NCI-H2196 (cell line): ENCODE data around the gene LARP6.
"Not testable (repeated sequence)": the region's sequence is repeated elsewhere in the genome, so short reads cannot be mapped to it uniquely, and the experiment has no call there.

Experiments
- DNase-seq: peaks from one replicate; lab custom pipeline; 2025; ENCODE audit not compliant: unreplicated experiment; lab: John Stamatoyannopoulos, UW

Gene LARP6

DNA sequence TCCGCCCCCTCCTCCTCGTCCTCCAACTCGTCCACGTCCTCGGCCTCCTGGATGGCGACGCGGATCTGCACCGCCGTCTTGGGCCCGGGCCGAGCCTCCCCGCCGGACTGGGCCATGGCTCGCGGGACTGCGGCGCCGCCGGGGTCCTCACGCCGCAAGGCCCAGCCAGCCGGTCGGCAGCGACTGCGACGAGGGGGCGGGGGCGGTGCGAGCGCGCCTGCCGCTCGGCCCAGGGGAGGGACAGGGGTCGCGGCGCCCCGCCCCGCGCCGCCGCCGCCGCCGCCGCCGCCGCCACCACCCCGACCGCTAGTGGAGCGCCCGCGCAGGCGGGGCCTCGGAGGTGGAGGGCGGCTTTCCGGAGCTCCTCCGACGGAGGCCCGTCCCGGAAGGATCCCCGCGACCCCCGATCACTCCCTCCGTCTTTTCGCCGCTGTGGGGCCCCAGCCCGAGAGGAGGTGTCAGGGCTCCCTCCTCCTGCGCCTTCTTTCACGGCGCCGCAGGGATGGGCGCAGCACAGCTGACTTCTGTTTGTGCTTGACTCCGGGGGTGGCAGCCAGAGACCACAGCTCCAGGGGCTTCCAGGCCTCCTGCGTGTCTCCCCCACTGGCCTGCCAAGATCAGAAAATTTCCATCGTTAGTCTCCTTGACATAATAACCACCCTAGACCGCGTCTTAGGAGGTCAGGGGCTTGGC lies at the start of gene LARP6:
Gene LARP6, minus strand, starts transcription at position 185 of the 693 bp plus-strand sequence. Its CDS starts 69 bp downstream, at position 116.
- DNase-seq: peak; percentile 16

DNA sequence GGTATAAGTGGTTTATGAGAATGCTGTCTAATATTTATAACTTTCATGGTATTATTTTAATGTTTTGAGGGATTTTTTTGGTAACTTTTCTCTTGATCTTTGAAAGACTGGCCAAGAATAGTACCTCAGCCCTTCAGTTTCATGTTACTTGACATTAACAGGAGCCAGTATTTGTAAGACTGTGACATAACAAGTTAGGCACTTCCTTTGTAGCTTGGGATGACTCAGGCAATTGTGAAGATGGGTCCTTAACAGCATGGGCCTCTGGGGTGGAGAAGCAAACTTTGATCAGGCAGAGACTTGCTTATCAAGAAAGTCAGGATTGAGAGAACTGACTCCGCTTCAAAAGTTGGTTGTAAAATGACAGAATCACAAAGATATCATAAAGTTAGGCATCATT lies 48.1 kb upstream of the LARP6 start:
- no peak for DNase-seq

DNA sequence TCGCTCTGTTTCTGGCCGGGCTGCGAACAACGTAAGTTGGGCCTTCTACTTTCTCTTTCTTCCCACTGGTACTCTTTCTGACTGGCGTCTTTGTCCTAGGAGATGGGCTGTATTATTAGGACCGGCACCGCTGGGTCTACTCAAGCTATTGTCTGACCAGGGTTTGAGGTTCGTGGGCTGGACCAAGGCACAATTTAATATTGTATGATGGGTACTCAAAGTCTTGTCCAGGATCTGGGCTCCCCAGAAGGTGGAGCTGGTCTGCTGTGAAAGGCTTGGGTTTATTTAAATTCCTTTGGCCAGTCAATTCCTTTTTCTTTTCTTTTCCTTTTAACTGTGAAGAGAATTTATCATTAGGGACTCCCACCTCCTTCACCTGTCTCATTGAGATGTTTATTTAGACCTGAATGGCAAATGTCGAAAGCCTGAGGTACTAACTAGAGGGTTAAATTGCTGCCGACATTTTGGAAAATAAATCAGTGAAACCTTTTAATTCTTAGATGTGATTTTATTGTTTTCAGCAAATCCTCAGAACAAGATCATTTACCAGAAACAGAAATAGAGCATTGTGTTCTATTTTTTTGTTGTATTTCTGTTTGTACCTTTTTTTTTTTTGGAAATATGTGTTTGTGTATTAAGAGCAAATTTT lies 39.1 kb upstream of the LARP6 start:
- peak; percentile 32 for DNase-seq

DNA sequence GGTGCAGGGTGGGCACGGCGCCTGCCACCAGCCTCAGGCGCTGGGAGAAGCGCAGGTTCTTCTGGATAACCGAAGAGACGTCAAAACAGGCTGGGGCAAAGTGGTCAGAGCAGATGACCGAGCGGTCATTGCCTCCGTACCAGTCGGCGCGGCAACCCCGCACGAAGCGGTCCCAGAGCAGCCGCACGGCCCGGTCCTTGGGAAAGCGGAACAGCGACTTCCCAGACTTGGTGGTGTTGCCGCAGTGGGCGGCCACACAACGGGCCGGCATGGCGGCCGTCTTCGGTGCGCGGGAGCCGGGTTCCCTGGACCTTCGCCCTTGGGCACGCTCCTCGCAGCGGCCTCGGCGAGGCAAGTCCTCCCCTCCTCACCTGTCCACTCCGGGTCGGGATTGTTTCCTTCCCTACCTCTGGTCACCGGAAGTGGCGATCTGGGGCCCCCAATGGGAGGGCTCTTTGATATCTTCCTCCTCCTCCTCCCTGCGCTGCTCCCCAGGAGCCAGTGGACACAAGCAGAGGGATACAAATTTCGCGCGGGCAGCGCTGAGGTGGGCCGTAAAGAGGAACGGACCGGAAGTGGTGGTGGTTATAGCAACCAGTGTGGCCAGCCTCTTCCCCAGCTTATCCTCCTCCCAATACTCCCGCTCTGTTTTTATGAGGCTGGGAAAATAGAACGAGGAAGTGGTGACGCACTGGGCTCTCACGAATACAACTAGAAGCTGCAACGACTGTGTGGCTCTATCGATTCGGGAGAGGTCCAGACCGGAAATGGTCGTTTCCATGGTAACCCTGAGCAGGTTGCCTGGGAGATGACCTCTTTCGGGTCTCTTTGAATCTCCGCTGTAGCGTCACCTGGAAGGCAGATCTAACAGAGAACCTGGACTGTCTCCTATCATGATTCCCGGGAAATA lies 38.3 kb upstream of the LARP6 start, which contains the start of the genes LRRC49 and THAP10:
Gene LRRC49, plus strand, starts transcription at position 825 of the 910 bp plus-strand sequence. Its CDS starts 69 bp downstream, at position 894.
Gene THAP10, minus strand, starts transcription at position 432 of the 910 bp plus-strand sequence. Its CDS starts 161 bp downstream, at position 271.
- peak; percentile 95 for DNase-seq

DNA sequence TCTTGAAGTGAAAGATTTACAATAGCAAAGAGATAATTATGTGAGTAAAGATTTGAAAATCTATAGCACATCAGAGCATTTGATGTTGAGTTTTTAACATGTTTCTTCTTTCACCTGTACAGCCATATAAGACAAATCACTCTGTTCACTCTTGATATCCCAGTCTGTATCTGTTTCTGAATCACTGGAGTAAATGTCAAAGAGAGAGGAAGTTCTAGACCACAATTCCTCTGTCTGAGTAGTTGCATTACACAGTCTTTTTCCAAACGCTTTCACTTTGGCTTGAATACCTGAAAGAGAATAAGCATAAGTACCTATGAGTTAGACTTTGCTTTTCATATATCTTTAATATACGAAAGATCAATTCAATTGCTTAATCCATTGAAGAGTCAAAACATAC lies 28.4 kb upstream of the LARP6 start:
- DNase-seq: no peak

DNA sequence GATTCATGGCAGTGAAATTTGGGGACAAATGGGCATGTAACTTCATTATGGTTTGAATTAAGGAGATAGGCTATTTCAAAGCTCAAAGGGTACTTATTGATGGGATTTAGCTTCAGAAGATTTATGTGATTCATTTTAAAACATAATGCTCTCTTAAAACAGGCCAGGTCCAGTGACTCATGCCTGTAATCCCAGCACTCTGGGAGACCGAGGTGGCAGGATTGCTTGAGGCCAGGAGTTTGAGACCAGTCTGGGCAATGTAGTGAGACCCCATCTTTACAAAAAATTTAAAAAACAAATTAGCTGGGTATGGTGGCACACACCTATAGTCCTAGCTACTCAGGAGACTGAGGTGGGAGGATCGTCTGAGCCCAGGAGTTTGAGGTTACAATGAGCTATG lies 26.8 kb upstream of the LARP6 start:
- DNase-seq: no peak

DNA sequence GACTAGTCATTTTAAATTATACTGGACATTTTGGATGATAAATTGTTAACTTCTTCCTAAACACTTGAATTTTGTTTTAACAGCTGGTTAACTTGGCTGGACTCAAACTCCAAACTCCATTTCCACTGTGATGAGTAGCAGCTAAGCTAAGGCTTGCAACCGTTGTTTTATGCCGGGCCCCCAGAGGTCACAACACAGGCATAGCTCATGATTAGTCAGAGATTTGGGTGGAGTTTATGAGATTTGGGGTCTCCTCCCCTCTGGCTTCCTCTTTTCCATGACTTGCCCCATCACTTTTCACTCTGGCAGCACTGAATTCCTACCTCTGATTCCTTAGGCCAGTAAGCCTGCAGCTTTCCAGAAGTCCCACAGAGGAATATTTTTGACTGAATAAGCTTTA lies 25.4 kb upstream of the LARP6 start:
- no peak for DNase-seq

DNA sequence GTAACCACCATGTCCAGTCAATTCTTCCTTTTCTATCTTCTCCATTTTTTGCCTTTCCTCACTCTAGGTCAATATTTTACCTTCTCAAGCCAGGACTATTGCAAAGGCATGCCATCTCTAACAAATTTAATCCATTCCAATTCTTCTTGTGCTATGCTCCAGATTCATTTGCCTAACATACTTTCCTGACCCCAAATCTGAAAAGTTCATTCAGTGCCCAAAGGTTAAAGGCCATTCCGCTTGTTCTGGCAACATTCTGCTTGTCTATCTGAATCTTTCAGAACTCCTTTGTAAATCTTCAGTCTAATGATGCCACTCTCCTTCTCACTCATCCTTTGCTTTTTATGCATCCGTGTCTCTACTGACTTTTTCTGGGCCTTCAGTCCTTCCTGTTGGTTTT lies 22.7 kb upstream of the LARP6 start:
- DNase-seq: no peak

DNA sequence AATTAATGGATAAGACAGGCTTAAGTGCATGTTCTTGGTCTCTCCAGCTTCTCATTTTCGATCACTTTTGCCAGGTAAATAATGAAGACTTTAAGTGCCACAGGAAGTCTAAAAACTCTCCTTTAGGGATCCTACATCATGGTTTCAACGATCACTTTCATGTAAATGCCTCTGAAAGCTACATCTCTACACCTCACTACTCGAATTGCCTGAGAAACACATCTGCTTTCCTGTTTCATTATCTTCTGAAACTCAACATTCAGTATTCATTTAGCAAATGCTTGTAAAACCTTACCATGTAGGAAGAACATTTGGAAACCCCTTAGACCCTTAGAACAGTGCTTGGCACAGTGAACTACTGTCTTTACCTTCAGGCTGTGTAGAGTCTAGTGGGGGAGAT lies 22.1 kb upstream of the LARP6 start:
- no peak for DNase-seq

DNA sequence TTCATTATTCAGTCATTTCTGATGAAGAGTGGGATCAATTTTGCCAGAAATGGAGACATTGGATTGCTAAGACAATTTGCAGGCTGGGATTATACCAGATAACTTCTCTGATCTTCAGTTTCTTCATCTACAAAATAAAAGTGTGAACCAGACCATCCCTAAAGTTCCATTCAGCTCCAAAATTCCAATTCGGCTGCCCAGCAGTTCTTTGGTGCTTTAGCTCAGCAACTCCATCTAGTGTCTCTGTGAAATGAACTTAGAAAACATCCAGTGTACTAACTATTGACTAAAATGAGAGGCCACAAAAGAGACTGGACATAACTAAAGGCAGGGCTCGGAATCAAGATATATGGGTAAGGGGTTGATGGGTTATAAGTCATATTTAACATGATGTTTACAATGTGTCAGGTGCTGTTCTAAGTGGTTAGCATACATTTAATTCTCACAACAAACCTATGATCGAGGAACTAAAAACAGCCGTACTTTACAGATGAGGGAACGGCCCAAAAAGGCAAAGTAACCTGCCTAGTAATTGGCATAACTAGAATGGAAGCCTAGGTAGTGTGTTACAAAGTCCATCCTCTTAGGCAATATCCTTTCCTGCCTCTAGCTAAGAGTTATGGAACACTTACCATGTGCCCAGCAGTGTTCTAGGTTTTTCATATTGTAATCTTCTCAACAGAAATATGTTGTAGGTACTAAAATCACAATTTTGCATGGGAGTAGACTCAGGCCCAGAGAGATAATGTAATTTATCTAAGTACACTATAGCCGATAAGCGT lies 21.2 kb upstream of the LARP6 start:
- no peak for DNase-seq

DNA sequence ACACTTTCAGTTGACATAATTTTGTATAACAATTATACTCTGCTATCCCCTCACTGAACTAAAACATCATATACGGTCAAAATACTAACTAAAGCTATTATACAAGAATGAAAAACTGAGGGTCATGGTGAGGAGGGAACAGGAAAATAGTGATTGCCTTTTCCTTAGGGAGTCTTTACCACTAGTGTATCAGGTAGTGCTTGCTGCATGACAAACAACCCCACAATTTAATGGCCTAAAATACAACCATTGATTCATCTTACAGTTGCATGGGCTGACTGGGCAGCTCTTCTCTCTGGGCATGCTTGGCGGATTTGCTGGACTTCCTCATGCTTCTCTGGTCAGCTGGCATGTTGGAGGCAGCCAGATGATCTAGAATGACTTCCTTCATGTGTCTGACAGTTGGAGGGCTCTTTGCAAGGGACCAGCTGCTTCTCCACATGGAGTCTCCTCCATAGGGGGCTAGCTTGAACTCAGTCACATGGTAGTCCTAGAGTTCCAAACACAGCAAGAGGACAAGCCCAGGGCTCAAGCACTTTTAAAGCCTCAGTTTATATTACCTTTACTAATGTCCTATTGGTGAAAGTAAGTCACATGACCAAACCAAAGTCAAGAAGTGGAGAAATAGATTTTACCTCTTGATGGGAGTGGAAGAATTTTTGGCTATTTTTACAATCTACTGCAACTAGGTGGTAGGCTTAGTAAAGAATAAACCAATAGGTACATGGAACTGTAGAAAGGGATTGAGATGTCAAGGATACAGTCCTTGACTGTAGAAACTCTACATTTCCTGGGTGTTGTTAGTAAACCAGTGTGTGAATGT lies 19.5 kb upstream of the LARP6 start:
- no peak for DNase-seq

DNA sequence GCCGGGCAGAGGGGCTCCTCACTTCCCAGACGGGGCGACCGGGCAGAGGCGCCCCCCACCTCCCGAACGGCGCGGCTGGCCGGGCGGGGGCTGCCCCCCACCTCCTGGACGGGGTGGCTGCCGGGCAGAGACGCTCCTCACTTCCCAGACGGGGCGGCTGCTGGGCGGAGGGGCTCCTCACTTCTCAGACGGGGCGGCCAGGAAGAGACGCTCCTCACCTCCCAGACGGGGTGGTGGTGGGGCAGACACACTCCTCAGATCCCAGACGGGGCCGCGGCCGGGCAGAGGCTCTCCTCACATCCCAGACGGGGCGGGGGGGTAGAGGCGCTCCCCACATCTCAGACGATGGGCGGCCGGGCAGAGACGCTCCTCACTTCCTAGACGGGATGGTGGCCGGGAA lies 17.5 kb upstream of the LARP6 start:
- DNase-seq: not testable (repeated sequence)

DNA sequence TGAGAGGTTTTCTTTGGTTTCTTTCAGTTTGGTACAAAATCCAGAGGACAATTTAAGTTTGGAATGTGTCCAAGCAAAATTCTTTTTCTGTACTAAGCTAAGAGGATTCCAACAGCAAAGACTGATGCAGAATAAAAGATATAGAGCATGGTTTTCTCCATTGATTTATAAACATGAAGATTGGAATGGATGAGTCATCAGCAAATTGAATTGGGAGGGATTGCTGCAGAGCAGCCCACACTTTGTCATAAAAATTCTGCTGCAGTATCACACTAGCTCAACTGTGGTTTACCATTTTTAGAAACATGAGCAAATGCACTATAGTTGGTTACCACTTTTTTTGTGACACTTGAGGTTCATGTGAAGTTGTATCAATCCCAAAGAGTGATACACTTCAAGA lies 16.1 kb upstream of the LARP6 start:
- no peak for DNase-seq

DNA sequence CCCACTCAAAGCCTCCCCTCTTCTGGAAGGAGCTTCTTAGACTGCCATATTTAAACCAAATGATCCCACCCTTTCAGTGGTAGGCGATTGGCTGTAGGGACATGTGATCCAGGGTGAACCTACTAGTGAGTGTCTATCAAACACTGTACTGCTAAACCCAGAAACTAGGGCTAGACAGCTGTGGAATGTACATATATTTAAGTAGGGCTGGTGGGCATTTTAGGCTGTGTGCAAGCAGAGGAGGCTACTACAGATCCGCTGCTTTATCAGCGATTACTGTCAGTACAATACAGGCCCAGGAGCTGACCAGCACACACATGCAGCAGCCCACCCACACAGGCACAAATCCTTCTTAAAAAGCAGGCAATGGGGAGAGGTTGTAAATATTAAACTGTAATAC lies 15.4 kb upstream of the LARP6 start:
- no peak for DNase-seq

DNA sequence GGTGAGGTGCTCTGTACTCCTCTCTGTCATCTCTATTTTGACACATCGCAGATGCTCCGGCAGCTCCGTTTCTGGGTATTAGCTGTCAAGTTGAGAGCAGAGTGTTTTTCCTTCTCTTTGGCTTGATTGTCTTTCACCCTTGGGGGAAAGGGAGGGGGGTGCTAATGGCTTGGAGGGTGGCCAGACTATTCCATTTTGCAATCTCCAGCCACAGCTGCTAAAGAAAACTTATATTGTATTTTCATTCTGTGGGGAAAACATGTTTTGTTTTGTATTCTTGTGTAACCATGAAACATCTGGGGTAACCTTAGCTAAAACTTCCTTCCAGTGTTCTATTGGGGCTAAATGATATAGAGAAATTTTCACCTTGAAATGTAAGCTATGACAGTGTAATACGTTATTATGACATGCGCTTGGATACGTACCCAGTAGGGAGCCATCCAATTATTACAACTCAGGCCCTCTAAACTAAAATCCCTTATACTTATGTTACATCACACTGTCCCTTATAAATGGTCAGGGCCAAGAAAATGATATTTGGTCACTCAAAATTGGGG lies 14.0 kb upstream of the LARP6 start:
- no peak for DNase-seq

DNA sequence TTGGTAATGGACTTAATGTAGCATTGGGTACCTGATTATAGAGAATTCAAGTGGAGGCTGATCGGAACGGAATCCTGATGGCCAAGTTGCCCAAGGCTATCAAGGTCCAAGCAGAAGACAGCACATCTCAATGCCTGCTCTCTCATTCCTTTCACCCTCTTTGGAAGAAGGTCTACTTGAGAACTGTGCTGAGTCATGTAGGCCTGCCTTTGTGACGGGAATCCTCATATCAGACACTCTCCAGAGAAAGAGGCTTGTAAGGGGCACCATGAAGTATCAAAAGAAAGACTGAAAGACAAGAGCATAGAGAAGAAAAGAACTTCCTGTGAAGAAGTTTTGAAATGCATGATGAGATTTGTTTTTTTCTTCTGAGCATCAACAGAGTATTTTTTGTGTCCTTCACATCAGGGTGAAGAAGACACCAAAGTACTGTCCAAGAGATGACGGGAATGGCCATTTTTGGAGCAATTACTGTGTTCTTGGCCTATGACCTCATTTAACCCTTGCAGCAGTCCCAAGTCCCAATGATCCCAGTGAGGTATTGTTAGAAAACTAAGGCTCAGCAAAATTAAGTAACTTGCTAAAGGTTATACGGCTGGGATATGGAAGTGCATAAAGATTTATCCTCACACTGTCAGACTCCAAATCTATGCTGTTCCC lies 13.2 kb upstream of the LARP6 start:
- DNase-seq: no peak

DNA sequence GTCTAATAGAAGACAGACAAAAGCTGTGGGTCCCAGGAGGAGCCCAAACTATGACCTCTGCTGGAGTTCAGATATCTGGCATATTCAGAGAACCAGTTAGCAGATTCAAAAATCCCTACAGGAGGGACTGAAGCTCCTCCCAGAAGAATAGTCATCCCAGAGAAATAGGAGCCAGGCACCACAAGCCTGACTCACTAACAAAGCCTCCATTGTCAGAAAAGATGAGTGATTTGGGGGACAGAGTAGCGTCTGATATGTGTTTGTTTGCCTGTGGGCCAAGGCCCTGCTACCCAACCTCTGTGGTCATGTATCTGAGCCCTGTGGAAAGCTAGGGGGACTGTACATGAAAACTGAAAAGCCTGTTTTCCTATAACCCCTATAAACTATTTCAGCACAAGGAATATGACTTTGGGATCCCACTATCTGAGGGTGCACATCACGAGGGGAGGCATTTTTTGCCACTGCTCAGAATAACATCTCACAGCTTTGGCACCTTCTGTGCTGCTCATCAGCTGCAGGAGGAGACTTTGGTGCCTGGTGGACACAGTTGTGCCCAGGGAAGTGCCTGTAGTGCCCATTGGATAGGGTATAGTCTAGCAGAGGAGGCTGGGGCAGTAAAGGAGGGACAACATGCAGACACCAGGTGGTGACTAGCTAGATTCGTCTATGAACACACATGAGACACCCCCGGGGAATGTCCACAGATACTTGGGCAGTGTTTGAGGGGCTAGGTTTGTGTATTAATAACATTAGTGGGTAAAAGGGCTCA lies 9.7 kb upstream of the LARP6 start:
- DNase-seq: no peak

DNA sequence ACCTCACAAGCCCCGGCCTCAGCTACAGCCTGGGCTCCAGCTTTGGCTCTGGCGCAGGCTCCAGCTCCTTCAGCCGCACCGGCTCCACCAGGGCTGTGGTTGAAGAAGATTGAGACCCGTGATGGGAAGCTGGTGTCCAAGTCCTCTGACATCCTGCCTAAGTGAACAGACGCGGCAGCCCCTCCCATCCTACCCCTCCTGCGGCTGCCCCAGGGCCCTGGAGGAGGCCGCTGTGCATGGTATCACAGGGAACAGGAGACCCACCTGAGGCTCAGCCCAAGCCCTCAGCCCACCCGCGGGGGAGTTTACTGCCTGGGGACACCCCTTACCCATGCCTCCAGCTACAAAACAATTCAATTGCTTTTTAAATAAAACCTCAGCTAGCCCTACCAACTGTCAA lies 6.0 kb upstream of the LARP6 start:
- no peak for DNase-seq
